NCI-H2029 treated with DMSO at 0.1 percent for 48 hours (cell line): ENCODE results near the gene TUNAR.

ENCODE experiments used
- DNase-seq: peaks from one replicate; lab custom pipeline; 2025; lab: John Stamatoyannopoulos, UW

Gene TUNAR

DNA sequence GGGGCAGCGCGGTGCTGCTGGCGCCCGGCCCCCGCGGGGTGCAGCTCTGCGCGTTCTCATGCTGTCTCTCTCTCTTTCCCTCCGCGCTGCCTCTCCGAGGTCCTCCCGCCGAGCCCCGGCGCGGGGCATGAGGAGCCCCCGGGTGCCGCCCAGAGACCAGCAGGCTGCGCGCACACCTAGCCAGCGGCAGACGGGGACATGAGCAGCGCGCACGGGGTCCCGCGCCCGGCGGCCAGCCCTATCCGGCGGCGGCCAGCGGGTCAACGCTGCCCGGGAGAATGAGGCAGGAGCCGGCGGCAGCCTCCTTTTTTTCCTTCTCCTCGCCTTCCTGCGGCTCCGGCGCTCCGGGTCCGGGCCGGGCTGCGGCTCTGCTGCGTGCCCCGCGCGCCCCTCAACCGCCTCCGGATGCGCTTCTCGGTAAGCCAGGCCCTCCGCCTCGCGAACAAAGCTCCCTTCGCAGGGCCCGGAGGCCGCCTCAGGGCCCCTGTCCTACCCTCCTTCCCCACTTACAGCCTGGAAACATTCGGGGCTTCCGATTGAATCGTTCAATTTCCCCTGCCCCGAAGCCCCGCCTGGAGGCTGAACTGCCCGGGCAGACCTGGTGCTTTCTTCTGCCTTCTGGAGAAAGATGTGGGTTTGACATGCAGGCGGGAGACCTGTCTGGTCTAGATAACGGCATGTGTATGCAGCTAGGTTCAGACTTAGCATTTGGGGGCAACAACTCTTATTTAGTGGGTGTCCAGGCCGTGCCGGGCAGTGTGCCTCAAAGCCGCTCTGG is at the start of gene TUNAR:
Gene TUNAR (plus strand): TSS at position 72 of the 778 bp plus-strand sequence.
- DNase-seq: no peak

- DNase-seq: no peak
Observed at GRCh38 chr14:95828649-95829265, 47.9 kb upstream of the TUNAR start.

GRCh38 chr14:95829321-95829720 is 47.3 kb upstream of the TUNAR start:
- no peak for DNase-seq

GRCh38 chr14:95830386-95830785 is 46.2 kb upstream of the TUNAR start:
- no peak for DNase-seq

GRCh38 chr14:95831041-95831440 is 45.6 kb upstream of the TUNAR start:
- DNase-seq: no peak

DNA sequence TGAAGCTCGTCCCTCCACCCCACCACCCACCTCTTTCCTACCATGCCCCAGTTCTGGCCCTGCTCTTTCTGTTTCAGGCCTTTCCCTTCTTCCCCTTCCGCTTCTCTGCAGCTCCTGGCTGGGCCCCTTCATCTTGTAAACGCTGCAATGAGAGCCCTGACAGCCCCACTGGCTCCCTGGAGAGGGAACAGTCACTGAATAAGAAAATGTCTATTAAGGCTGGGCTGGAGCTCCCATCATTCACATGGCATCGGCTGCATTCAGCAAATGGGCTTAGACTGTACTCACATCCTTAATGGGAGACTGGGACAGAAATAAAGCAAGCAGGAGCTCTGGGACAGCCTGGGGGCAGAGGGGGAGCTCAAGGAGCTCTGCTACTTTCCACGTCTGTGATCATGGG is 45.2 kb upstream of the TUNAR start:
- no peak for DNase-seq

DNA sequence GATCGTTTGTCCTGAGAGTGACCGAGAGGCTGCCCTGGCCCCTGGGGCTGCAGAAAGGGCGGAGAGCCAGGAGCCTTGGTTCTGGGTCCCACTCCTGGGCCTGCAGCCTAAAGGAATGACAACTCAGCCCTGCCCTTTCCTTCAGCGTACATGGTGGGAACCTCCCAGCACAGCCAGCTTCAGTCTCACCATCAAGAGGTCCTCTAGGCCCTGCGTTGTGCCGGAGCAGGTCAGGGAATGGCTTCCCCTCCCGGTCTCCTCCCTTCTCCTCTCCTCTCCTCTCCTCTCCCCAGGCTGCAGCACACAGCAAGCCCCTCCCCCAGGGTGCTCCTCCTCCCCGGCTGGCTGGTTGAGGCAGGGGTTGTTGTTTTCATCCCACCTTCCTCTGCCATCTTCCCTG is 44.6 kb upstream of the TUNAR start:
- DNase-seq: no peak

DNA sequence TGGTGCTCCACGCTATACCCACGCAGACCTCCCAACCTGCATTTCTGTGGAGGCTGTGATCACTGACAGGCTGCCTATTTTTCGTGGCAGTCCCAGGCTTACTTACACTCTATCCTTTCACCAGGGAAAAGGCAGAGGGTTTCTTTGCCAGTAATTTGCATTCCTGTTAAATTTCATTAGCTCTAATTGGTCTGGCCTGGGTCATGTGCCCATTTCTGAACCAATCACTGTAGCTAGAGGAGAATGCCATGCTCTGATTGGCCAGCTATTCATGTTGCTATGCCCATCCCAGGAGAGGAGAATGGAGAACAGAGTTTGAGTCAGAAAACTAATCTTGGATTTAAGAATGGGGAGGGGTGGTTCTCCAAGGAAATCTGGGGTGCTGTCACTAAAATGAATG is 43.2 kb upstream of the TUNAR start:
- DNase-seq: no peak

DNA sequence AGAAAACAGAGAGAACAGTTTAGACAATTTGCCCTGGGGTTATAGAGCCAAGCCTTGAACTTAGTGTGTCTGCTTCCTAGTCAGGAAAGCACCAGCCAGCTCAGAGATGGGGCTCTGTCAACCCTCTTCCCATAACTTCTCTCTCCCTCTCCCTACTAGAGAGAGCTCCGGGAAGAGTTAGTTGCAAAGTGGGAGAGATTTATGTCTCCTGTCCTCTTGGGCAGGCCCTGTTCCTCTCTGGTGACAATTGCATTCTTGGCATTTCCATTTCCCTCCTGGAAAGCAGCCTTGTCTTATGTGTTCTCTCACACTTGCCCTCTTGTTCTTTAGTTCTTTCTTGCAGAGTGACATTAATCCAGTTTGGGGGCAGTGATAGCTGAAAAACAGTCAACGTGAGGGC is 42.1 kb upstream of the TUNAR start:
- no peak for DNase-seq

DNA sequence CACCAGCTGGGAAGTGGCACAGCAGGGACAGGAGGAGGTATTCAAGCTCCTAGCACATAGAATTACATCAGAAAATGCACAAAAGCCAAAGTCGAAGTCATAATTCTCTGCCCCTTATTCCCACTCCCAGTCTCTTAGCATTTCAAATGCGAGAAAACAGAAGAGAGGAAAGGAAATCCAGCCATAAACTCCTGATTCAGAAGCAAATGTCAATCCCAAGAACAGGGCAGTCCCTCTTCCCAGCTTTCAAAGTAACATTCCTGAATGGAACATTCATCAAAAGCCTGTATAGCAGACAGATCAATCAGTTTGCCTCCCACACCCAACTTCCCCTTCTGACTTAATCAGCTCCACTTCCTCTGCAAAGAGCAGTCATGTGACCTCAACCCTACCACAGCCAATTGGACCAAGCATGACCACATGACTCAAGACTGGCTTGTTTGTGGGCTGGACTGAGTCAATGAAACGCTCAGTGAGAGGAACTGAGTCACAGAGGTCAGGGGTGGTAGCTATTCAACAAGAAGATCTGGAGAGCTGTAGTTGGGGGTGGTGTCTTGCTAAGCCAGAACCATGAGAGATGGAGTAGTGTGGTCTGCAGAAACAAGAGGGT is 41.4 kb upstream of the TUNAR start:
- no peak for DNase-seq

GRCh38 chr14:95838862-95839261 is 37.8 kb upstream of the TUNAR start:
- no peak for DNase-seq

DNA sequence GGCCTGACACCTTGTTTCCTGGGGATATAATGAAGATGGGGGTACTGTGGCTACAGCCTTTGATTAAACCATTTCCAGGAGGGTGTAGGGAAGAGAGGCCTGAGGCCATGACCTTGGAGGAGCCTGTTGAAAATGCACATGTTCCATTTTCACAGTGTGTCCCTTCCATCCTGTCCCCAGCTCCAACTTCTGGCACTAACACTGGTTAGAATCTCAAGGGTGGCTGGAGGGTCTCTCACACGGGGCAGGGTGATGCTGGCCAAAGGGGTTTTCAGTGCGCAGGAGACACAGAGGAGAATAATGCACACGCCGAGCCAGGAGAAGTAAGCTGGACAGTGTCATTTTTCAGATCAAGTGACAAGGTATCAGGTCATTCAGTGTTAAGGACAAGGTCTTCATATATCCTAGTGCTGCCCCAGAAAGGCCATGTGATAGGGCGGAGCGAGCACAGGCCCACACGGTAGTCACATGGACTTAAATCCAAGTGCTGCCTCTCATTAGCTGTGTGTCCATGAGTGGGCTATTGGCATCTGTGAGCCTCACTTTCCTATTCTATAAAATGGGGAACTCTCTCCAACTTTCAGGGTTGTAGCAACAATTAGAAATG is 36.4 kb upstream of the TUNAR start:
- no peak for DNase-seq

- DNase-seq: no peak
Observed at GRCh38 chr14:95841668-95842067, 35.0 kb upstream of the TUNAR start.

DNA sequence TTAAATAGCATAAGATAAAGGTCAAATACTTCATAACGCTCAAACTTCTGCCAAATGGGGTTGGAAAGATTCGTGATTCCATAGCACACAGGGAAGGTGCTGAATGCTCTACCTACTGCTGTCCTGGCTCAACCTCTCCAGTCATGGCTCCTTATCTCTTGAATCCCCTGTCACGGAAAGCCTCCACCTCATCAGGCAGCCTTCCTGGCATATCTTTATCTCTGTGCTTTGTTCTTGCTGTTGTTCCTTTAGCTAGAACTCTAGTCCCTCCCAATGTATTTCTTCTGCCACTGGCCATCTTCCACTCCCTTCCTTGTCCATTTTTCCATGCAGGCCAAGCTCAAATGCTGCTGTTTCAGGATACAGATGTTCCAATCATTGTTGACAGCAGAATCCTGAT is 26.9 kb upstream of the TUNAR start:
- no peak for DNase-seq

DNA sequence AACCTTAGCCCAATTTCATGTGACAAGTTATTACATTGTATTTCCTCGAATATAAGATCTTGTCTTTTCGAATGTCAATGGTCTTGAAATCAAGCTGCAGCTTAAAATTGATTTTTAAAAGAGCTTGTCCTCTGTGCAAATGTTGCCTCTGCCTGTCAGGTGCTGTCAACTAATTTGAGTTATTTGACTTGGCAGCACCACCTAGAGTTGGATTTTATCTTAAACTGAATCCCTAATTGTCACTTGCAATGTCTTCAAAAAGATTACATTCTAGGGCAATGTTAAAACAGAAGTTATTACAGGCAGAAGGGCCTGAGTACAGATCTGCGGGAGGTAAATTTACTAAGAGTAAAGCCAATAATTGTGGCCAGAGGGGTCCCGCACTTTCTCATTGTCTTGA is 26.2 kb upstream of the TUNAR start:
- DNase-seq: no peak

DNA sequence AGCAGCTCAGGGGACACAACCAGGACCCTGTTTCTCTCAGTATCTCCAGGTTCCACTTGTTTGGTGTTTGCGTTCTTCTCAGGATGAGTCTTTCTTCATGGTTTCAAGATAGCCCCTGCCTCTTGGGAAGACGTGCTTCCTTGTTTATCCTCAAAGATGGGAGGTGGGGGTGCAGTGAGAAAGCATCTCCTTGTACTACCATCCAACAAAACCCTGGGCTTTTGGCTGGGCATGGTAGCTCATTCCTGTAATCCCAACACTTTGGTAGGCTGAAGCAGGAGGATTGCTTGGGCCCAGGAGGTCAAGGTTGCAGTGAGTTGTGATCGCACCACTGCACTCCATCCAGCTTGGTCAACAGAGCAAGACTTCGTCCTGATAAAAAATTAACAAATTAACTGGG is 21.0 kb upstream of the TUNAR start:
- no peak for DNase-seq

GRCh38 chr14:95857275-95857674 is 19.4 kb upstream of the TUNAR start:
- DNase-seq: no peak

DNA sequence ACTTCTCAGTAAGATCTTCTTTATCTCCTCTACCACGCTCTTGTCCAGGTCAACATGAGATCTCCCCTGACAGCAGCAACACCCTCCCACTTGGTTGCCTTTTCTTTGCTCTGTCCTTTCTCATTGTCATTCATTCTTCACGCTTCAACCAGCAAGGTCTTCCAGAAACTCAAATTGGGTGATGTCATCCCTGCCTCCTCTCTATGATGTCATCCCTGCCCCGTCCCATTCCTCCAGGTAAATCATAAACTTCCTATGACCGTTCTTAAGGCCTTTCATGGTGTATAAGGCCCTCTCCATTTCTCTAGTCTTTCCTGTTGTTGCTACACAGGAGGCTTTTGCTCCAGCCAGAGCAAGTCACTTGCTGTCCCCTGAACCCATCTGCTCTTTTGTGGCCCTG is 17.7 kb upstream of the TUNAR start:
- DNase-seq: no peak

- DNase-seq: no peak
Observed at GRCh38 chr14:95862243-95862642, 14.4 kb upstream of the TUNAR start.

DNA sequence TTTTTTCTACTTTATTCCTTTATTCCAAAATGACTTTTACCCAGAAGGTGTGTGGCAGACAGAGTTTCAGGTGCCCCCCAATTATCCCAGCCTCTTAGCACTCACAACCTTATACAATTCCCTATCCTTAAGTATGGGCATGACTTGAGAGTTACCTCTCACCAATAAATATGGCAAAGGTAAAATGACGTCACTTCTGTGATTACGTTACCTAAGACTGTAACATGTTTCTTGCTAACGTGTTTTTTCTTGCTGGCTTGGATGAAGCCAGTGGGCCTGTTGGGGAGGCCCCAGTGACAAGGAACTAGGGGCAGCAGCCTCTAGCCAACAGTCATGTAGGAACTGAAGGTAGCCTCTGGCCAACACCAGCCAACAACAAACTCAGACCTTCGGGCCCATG is 13.3 kb upstream of the TUNAR start:
- DNase-seq: no peak

- DNase-seq: no peak
Observed at GRCh38 chr14:95869776-95870175, 6.9 kb upstream of the TUNAR start.

- no peak for DNase-seq
Observed at GRCh38 chr14:95870772-95871171, 5.9 kb upstream of the TUNAR start.

GRCh38 chr14:95871531-95871930 is 5.1 kb upstream of the TUNAR start:
- DNase-seq: peak; percentile 53
